IMR-90 (cell line): ENCODE results near the gene SERPINE2.

Experiments used
- CEBPB ChIP-seq: IDR thresholded peaks from 2 replicates; pipeline ENCODE4 v1.6.1; 2012; ENCODE audit warnings: low read depth, low read length, improper control_type of control experiment
- FOS ChIP-seq: fragments of 150-350 bp; IDR thresholded peaks from 2 replicates; pipeline ENCODE4 v1.6.1; 2016; ENCODE audit warnings: low read depth, low read length
- MAFK ChIP-seq: IDR thresholded peaks from 2 replicates; pipeline ENCODE4 v1.6.1; 2012; ENCODE audit warnings: low read depth, low read length, improper control_type of control experiment
- POLR2A ChIP-seq: IDR thresholded peaks from 2 replicates; pipeline ENCODE4 v1.6.1; 2012; ENCODE audit warnings: mild to moderate bottlenecking, low read depth, low read length
- RFX5 ChIP-seq: IDR thresholded peaks from 2 replicates; pipeline ENCODE4 v1.8.0; 2012; ENCODE audit warnings: low read depth, mild to moderate bottlenecking, low read length, moderate library complexity
- TF ChIP-seq, protein P1 (sequence below): conservative IDR thresholded peaks from 2 replicates; pipeline ENCODE4 v1.5.1; 2012; ENCODE audit warnings: mild to moderate bottlenecking, low read depth, low read length, improper control_type of control experiment

GRCh38 chr2:223952280-223952968 is 86.7 kb downstream of the SERPINE2 start:
- TF ChIP-seq CEBPB (no peak), RFX5 (no peak), MAFK (no peak), FOS (no peak), POLR2A (no peak)
- TF ChIP-seq, protein P1, sequence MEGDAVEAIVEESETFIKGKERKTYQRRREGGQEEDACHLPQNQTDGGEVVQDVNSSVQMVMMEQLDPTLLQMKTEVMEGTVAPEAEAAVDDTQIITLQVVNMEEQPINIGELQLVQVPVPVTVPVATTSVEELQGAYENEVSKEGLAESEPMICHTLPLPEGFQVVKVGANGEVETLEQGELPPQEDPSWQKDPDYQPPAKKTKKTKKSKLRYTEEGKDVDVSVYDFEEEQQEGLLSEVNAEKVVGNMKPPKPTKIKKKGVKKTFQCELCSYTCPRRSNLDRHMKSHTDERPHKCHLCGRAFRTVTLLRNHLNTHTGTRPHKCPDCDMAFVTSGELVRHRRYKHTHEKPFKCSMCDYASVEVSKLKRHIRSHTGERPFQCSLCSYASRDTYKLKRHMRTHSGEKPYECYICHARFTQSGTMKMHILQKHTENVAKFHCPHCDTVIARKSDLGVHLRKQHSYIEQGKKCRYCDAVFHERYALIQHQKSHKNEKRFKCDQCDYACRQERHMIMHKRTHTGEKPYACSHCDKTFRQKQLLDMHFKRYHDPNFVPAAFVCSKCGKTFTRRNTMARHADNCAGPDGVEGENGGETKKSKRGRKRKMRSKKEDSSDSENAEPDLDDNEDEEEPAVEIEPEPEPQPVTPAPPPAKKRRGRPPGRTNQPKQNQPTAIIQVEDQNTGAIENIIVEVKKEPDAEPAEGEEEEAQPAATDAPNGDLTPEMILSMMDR: no peak
